ENCODE results near the gene SCAPER. TPM values are rescaled to one million over a fixed set of nuclear protein-coding genes. Genes with fewer than 3 reads are reported as not detected.

The SCAPER gene
- total and polyA plus RNA-seq, 12 donors, result 6.9 to 48.1 (median 39.5) TPM

DNA sequence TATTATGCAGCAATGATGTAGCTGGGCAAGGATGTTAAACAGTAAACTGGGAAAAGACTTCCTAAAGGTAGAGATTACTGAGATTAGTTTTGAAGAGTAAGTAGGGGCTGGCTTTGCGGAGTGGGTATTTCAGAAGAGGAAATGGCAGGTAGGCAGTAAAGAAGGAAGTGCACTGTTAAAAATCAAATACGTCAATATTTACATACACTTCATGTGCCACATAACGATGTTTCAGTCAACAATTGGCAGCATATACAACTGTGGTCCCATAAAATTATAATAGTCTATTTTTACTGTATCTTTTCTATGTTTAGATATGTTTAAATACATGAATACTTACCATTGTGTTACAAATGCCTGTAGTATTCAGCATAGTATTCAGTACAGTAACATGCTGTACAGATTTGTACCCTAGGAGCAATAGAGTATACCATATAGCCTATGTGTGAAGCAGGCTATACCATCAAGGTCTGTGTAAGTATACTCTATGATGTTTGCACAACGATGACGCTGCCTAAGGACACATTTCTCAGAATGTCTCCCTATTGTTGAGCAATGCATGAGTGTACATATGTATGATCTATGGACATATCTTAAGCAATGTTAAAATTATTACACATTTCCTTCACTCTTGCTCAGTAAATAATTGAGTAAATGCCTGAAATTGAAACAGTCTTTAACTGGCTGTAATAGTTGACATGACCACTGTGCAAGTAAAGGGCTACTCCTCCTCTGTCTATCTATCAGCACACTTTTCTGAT lies 371.9 kb downstream of the SCAPER start:
- WGBS, 2 donors, result 92% methylated on average over 5 of the region's 5 CpGs
- Histone ChIP-seq H3K27me3 (no peaks in the 10 kb centered on the region), H3K36me3 (no peaks in the 10 kb centered on the region), H3K4me3 (no peak overlapping the region), H3K4me1 (no peaks in the 10 kb centered on the region), H3K27ac (no peak overlapping the region), H3K9me3 (no peaks in the 10 kb centered on the region)
- no peak for DNase-seq
- intact Hi-C loops (cut with DNase I), result no loop called here
- ATAC-seq, result no peak
- TF ChIP-seq, protein P1, sequence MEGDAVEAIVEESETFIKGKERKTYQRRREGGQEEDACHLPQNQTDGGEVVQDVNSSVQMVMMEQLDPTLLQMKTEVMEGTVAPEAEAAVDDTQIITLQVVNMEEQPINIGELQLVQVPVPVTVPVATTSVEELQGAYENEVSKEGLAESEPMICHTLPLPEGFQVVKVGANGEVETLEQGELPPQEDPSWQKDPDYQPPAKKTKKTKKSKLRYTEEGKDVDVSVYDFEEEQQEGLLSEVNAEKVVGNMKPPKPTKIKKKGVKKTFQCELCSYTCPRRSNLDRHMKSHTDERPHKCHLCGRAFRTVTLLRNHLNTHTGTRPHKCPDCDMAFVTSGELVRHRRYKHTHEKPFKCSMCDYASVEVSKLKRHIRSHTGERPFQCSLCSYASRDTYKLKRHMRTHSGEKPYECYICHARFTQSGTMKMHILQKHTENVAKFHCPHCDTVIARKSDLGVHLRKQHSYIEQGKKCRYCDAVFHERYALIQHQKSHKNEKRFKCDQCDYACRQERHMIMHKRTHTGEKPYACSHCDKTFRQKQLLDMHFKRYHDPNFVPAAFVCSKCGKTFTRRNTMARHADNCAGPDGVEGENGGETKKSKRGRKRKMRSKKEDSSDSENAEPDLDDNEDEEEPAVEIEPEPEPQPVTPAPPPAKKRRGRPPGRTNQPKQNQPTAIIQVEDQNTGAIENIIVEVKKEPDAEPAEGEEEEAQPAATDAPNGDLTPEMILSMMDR (IDR thresholded peaks at IDR 0.05), result no peak

DNA sequence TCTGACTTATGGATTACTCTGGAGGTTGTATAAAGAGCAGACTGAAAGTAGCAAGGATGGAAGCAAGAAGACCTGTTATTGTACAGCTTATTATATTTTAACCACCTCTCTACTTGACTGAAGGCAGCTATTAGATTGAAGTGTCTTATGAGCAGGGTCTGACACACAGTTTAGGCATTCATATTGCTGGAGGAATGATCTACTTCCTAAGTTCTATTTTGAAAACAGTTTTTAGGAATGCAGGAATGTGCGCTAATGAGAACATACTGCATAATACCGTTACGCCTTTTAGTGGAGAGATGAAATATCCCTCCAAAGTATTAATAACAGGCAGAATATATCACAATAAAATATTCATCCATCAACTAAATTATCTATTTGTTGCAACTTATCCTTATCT lies 375.2 kb downstream of the SCAPER start:
- no peak overlapping the region for H3K4me3 ChIP-seq
- no peaks in the 10 kb centered on the region for H3K36me3 ChIP-seq
- ATAC-seq, result no peak
- H3K4me1 ChIP-seq, result no peaks in the 10 kb centered on the region
- no peaks in the 10 kb centered on the region for H3K27me3 ChIP-seq
- 98% methylated on average over 3 of the region's 3 CpGs for WGBS, 2 donors
- intact Hi-C loops (cut with DNase I), result no loop called here
- no peak overlapping the region for H3K27ac ChIP-seq
- H3K9me3 ChIP-seq, result no peaks in the 10 kb centered on the region
- TF ChIP-seq, protein P1 (IDR thresholded peaks at IDR 0.05), result no peak
- DNase-seq, result no peak

DNA sequence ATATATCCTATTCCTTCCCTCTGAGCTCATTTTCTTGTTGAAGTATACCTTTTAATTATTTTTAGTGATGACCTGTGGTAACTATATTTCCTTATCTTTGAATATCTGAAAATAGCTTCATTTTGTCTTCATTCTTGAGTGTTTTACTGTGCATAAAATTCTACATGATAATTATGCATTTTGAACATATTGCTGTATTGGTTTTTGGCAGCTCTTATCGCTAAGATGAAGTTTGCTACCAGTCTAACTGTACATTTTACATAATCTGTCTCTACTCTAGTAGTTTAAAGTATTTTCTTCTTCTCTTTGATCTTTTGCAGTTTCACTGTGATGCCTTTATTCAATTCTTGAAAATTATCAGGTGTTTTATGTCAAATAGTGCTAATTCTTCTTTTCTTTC lies 379.0 kb downstream of the SCAPER start:
- Histone ChIP-seq H3K9me3 (no peaks in the 10 kb centered on the region), H3K36me3 (no peaks in the 10 kb centered on the region), H3K27me3 (no peaks in the 10 kb centered on the region), H3K27ac (no peak overlapping the region), H3K4me3 (no peak overlapping the region), H3K4me1 (no peaks in the 10 kb centered on the region)
- intact Hi-C loops (cut with DNase I), result no loop called here
- DNase-seq (no peak), ATAC-seq (no peak)
- TF ChIP-seq, protein P1 (IDR thresholded peaks at IDR 0.05), result no peak
- WGBS, 2 donors, result 95 to 98% methylated on average over 1 of the region's 1 CpG

DNA sequence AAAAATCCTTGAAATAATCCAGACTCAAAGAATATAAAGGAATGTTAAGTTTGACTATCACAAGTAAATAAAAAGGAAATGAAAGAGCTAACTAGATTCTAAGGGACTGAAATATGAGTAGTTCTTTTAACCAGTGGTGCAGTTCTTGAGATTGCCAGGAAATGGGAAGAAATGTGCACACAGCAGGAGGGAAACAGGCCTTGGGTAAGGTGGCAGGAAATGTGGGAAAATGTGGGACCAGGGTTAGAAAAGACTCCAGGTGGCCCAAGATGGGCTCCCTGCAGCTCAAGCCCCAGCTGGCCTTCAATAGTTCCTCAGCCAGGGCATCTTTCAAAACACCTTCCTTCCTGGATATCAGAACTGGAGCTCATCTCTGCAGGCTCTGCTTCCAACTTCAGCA lies 387.2 kb downstream of the SCAPER start:
- intact Hi-C loops (cut with DNase I), result no loop called here
- TF ChIP-seq, protein P1 (IDR thresholded peaks at IDR 0.05), result no peak
- DNase-seq (no peak), ATAC-seq (no peak)
- peaks cover 0 to 6% (median 0%) of the 10 kb centered on the region in 9 donors for H3K4me1 ChIP-seq
- H3K27me3 ChIP-seq, result no peaks in the 10 kb centered on the region
- no peaks in the 10 kb centered on the region for H3K36me3 ChIP-seq
- no peaks in the 10 kb centered on the region for H3K9me3 ChIP-seq
- no peak overlapping the region for H3K4me3 ChIP-seq
- H3K27ac ChIP-seq, result no peak overlapping the region

All from heart right ventricle (tissue), 16 donors.